SK-N-SH (cell line): ENCODE data around the gene TAF1B.

Source experiments
- CTCF ChIP-seq: fragments of 200-600 bp; sonication (generic); IDR thresholded peaks from 2 replicates; pipeline ENCODE4 v1.6.1; 2017; ENCODE audit warnings: antibody characterized with exemption, mild to moderate bottlenecking, moderate library complexity
- ELF1 ChIP-seq: IDR thresholded peaks from 2 replicates; pipeline ENCODE4 v1.4.0; 2012
- GABPA ChIP-seq: IDR thresholded peaks from 2 replicates; pipeline ENCODE4 v1.4.0; 2012; ENCODE audit warnings: low read depth, mild to moderate bottlenecking
- TEAD4 ChIP-seq: IDR thresholded peaks from 2 replicates; pipeline ENCODE4 v1.4.0; 2012; ENCODE audit warnings: mild to moderate bottlenecking, borderline replicate concordance; ENCODE audit not compliant: insufficient read depth

- no peak for TF ChIP-seq TEAD4
- TF ChIP-seq CTCF, result peak; percentile 45
- no peak for TF ChIP-seq ELF1
- TF ChIP-seq GABPA, result no peak
These were observed 71.3 kb downstream of the TAF1B start for GRCh38 chr2:9914384-9915065.
